DMS114 treated with DMSO at 0.1 percent for 48 hours (cell line): ENCODE results near the gene LGR4.
A peak's percentile ranks its signal among the peaks of the same experiment; 100 is the strongest.

ENCODE experiments used
- DNase-seq: peaks from one replicate; lab custom pipeline; 2025; ENCODE audit not compliant: unreplicated experiment; lab: John Stamatoyannopoulos, UW

The LGR4 gene

GRCh38 chr11:27485930-27486773, 13.6 kb upstream of the LGR4 start:
- DNase-seq: peak; percentile 16

- no peak for DNase-seq
These were observed 10.2 kb upstream of the LGR4 start for GRCh38 chr11:27482793-27483192.

GRCh38 chr11:27481992-27482391, 9.4 kb upstream of the LGR4 start:
- no peak for DNase-seq

- no peak for DNase-seq
These were observed 5.2 kb upstream of the LGR4 start for GRCh38 chr11:27477831-27478230.

GRCh38 chr11:27477243-27477642, 4.7 kb upstream of the LGR4 start:
- DNase-seq: no peak

GRCh38 chr11:27475622-27476021, 3.0 kb upstream of the LGR4 start:
- no peak for DNase-seq

- DNase-seq: no peak
These were observed 422 bp upstream of the LGR4 start for GRCh38 chr11:27473017-27473406.

GRCh38 chr11:27471589-27472397, 797 bp downstream of the LGR4 start:
- DNase-seq: no peak

GRCh38 chr11:27470826-27471588, 1.6 kb downstream of the LGR4 start:
- no peak for DNase-seq

- DNase-seq: no peak
These were observed 2.4 kb downstream of the LGR4 start for GRCh38 chr11:27470166-27470565.

GRCh38 chr11:27468995-27469695, 3.4 kb downstream of the LGR4 start:
- DNase-seq: no peak

- DNase-seq: no peak
These were observed 4.2 kb downstream of the LGR4 start for GRCh38 chr11:27468209-27468994.

- no peak for DNase-seq
These were observed 5.2 kb downstream of the LGR4 start for GRCh38 chr11:27467181-27467913.

- DNase-seq: no peak
These were observed 6.2 kb downstream of the LGR4 start for GRCh38 chr11:27466363-27466762.

- no peak for DNase-seq
These were observed 7.0 kb downstream of the LGR4 start for GRCh38 chr11:27465629-27466028.

- DNase-seq: no peak
These were observed 7.7 kb downstream of the LGR4 start for GRCh38 chr11:27464909-27465308.

- no peak for DNase-seq
These were observed 8.3 kb downstream of the LGR4 start for GRCh38 chr11:27464289-27464696.

- DNase-seq: no peak
These were observed 10.0 kb downstream of the LGR4 start for GRCh38 chr11:27462543-27462942.
